WERI-Rb-1 (cell line): Measurements from ENCODE around the gene CENPU.

Experiments
- DNase-seq: peaks from one replicate; pipeline ENCODE4 v3.0.0-alpha.2; 2020
- H3K27ac ChIP-seq: fragments of 250-450 bp; sonication (Bioruptor Pico); 2 replicates; pipeline ENCODE4 v1.5.1; 2020; ENCODE audit warnings: mild to moderate bottlenecking, moderate library complexity
- H3K27me3 ChIP-seq: fragments of 250-450 bp; sonication (Bioruptor Pico); 2 replicates; pipeline ENCODE4 v1.5.1; 2021; ENCODE audit warnings: mild to moderate bottlenecking, low read depth, moderate library complexity; ENCODE audit not compliant: insufficient read depth, severe bottlenecking
- H3K36me3 ChIP-seq: fragments of 250-450 bp; sonication (Bioruptor Pico); 2 replicates; pipeline ENCODE4 v1.5.1; 2020; ENCODE audit warnings: mild to moderate bottlenecking, moderate library complexity
- H3K4me3 ChIP-seq: 2 replicates; pipeline ENCODE4 v1.5.1; 2011; ENCODE audit warnings: low read depth, mild to moderate bottlenecking, control low read depth, low read length
- H3K9me3 ChIP-seq: fragments of 250-450 bp; sonication (Bioruptor Pico); 2 replicates; pipeline ENCODE4 v1.5.1; 2021; ENCODE audit warnings: mild to moderate bottlenecking, moderate library complexity; ENCODE audit not compliant: severe bottlenecking
- CTCF ChIP-seq: IDR thresholded peaks from 2 replicates; pipeline ENCODE4 v1.5.1; 2011; ENCODE audit warnings: low read depth, mild to moderate bottlenecking, control low read depth, inconsistent platforms, low read length

The CENPU gene

GRCh38 chr4:184688447-184688846 is 45.4 kb downstream of the CENPU start:
- DNase-seq: no peak
- Histone ChIP-seq H3K36me3 (peaks cover 13% of the 10 kb centered on the region), H3K27me3 (no peaks in the 10 kb centered on the region), H3K27ac (no peak overlapping the region), H3K4me3 (no peak overlapping the region), H3K9me3 (no peaks in the 10 kb centered on the region)
- TF ChIP-seq CTCF: no peak

- H3K4me3 ChIP-seq: no peak overlapping the region
- no peaks in the 10 kb centered on the region for H3K27me3 ChIP-seq
- TF ChIP-seq CTCF: no peak
- DNase-seq: no peak
- no peaks in the 10 kb centered on the region for H3K9me3 ChIP-seq
- H3K36me3 ChIP-seq: peaks cover 9% of the 10 kb centered on the region
- no peak overlapping the region for H3K27ac ChIP-seq
Observed at GRCh38 chr4:184688005-184688404, 45.9 kb downstream of the CENPU start.

GRCh38 chr4:184684491-184685189 is 49.3 kb downstream of the CENPU start:
- no peak for TF ChIP-seq CTCF
- Histone ChIP-seq H3K9me3 (no peaks in the 10 kb centered on the region), H3K36me3 (peaks cover 5% of the 10 kb centered on the region), H3K27me3 (no peaks in the 10 kb centered on the region), H3K4me3 (no peak overlapping the region), H3K27ac (no peak overlapping the region)
- DNase-seq: no peak

- no peak overlapping the region for H3K4me3 ChIP-seq
- H3K36me3 ChIP-seq: peaks cover 8% of the 10 kb centered on the region
- no peak for TF ChIP-seq CTCF
- no peaks in the 10 kb centered on the region for H3K27me3 ChIP-seq
- no peak overlapping the region for H3K27ac ChIP-seq
- no peak for DNase-seq
- H3K9me3 ChIP-seq: no peaks in the 10 kb centered on the region
Observed at GRCh38 chr4:184681916-184682315, 52.0 kb downstream of the CENPU start.

- Histone ChIP-seq H3K27ac (no peak overlapping the region), H3K27me3 (no peaks in the 10 kb centered on the region), H3K4me3 (no peak overlapping the region), H3K36me3 (peaks cover 8% of the 10 kb centered on the region), H3K9me3 (no peaks in the 10 kb centered on the region)
- TF ChIP-seq CTCF: no peak
- no peak for DNase-seq
Observed at GRCh38 chr4:184680698-184681097, 53.2 kb downstream of the CENPU start.
